HEK293 (cell line): ENCODE results near the gene IRS1.

Source experiments
- BCL11B ChIP-seq: fragments of 450-650 bp; formaldehyde crosslinking; IDR thresholded peaks from 2 replicates; pipeline ENCODE4 v1.5.1; 2016; ENCODE audit warnings: low read depth, missing biosample characterization, missing genetic modification characterization
- TCF7L2 ChIP-seq: IDR thresholded peaks from 2 replicates; pipeline ENCODE4 v1.6.1; 2011; ENCODE audit warnings: low read depth, mild to moderate bottlenecking, inconsistent platforms, low read length, moderate library complexity, borderline replicate concordance
- ZNF10 ChIP-seq: fragments of 450-650 bp; formaldehyde crosslinking; IDR thresholded peaks from 2 replicates; pipeline ENCODE4 v1.5.1; 2017; ENCODE audit warnings: missing biosample characterization, missing genetic modification characterization
- ZNF132 ChIP-seq: fragments of 450-650 bp; formaldehyde crosslinking; IDR thresholded peaks from 2 replicates; pipeline ENCODE4 v1.5.1; 2017; ENCODE audit warnings: missing biosample characterization, missing genetic modification characterization, borderline replicate concordance
- ZNF184 ChIP-seq: fragments of 450-650 bp; IDR thresholded peaks from 2 replicates; pipeline ENCODE4 v1.5.1; 2018; ENCODE audit warnings: missing biosample characterization, mild to moderate bottlenecking, missing genetic modification characterization
- ZNF544 ChIP-seq: fragments of 450-650 bp; formaldehyde crosslinking; IDR thresholded peaks from 2 replicates; pipeline ENCODE4 v1.5.0; 2017; ENCODE audit warnings: missing biosample characterization, missing genetic modification characterization
- ZNF558 ChIP-seq: fragments of 450-650 bp; formaldehyde crosslinking; IDR thresholded peaks from 2 replicates; pipeline ENCODE4 v1.5.1; 2016; ENCODE audit warnings: missing biosample characterization, missing genetic modification characterization
- TF ChIP-seq, protein P1 (sequence below): fragments of 450-650 bp; formaldehyde crosslinking; IDR thresholded peaks from 2 replicates; pipeline ENCODE4 v1.5.1; 2016; ENCODE audit warnings: missing biosample characterization, missing genetic modification characterization
- TF ChIP-seq, protein P2 (sequence below): fragments of 450-650 bp; formaldehyde crosslinking; IDR thresholded peaks from 2 replicates; pipeline ENCODE4 v1.5.1; 2016; ENCODE audit warnings: missing biosample characterization, missing genetic modification characterization
- TF ChIP-seq, protein P3 (sequence below): fragments of 450-650 bp; formaldehyde crosslinking; IDR thresholded peaks from 2 replicates; pipeline ENCODE4 v1.5.1; 2016; ENCODE audit warnings: missing biosample characterization, missing genetic modification characterization

DNA sequence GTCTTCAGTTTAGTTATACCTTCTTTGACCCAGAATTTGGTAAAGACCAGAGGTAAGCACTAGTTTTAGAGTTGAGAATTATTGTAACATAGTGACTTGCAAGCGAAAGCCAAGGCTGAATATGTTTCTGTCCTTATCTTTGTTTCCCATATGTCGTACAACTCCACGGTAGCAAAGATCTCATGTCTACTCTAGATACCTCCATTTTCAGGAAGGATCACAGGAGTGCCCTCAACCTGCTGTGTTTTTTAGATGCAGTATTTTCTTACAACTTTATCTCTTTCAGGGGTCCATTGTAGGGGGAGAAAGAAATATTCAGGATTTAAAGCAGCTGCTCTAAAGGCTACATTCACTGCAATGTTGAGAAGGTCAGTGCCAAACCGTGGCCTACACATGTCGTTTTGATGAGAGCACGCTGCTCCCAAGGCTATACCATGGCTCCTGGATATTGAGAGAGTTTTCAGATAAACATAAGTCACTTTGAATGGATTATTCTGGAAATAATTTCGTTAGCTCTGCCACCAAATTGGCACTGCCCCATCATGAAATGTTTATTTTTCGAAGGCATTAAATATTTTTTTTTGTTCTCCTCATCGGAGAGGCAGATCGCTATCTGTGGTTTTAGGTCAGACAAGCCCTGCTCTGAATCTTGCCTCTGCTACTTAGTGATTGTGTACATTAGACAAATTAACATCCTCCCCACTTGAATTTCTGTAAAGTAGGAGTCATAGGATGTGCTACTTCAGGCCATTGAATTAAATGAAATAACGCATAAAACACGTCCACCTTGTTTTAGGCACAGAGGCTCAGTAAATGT is 38.4 kb upstream of the IRS1 start:
- TF ChIP-seq, protein P1, sequence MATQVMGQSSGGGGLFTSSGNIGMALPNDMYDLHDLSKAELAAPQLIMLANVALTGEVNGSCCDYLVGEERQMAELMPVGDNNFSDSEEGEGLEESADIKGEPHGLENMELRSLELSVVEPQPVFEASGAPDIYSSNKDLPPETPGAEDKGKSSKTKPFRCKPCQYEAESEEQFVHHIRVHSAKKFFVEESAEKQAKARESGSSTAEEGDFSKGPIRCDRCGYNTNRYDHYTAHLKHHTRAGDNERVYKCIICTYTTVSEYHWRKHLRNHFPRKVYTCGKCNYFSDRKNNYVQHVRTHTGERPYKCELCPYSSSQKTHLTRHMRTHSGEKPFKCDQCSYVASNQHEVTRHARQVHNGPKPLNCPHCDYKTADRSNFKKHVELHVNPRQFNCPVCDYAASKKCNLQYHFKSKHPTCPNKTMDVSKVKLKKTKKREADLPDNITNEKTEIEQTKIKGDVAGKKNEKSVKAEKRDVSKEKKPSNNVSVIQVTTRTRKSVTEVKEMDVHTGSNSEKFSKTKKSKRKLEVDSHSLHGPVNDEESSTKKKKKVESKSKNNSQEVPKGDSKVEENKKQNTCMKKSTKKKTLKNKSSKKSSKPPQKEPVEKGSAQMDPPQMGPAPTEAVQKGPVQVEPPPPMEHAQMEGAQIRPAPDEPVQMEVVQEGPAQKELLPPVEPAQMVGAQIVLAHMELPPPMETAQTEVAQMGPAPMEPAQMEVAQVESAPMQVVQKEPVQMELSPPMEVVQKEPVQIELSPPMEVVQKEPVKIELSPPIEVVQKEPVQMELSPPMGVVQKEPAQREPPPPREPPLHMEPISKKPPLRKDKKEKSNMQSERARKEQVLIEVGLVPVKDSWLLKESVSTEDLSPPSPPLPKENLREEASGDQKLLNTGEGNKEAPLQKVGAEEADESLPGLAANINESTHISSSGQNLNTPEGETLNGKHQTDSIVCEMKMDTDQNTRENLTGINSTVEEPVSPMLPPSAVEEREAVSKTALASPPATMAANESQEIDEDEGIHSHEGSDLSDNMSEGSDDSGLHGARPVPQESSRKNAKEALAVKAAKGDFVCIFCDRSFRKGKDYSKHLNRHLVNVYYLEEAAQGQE = no peak
- TF ChIP-seq, protein P2, sequence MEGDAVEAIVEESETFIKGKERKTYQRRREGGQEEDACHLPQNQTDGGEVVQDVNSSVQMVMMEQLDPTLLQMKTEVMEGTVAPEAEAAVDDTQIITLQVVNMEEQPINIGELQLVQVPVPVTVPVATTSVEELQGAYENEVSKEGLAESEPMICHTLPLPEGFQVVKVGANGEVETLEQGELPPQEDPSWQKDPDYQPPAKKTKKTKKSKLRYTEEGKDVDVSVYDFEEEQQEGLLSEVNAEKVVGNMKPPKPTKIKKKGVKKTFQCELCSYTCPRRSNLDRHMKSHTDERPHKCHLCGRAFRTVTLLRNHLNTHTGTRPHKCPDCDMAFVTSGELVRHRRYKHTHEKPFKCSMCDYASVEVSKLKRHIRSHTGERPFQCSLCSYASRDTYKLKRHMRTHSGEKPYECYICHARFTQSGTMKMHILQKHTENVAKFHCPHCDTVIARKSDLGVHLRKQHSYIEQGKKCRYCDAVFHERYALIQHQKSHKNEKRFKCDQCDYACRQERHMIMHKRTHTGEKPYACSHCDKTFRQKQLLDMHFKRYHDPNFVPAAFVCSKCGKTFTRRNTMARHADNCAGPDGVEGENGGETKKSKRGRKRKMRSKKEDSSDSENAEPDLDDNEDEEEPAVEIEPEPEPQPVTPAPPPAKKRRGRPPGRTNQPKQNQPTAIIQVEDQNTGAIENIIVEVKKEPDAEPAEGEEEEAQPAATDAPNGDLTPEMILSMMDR = no peak
- TF ChIP-seq TCF7L2 (no peak), ZNF132 (no peak), ZNF544 (tag by site-specific recombination) (no peak), ZNF10 (tag by site-specific recombination) (no peak), BCL11B (tag by site-specific recombination) (no peak), ZNF184 (tag by site-specific recombination) (no peak), ZNF558 (no peak)
- TF ChIP-seq, protein P3, sequence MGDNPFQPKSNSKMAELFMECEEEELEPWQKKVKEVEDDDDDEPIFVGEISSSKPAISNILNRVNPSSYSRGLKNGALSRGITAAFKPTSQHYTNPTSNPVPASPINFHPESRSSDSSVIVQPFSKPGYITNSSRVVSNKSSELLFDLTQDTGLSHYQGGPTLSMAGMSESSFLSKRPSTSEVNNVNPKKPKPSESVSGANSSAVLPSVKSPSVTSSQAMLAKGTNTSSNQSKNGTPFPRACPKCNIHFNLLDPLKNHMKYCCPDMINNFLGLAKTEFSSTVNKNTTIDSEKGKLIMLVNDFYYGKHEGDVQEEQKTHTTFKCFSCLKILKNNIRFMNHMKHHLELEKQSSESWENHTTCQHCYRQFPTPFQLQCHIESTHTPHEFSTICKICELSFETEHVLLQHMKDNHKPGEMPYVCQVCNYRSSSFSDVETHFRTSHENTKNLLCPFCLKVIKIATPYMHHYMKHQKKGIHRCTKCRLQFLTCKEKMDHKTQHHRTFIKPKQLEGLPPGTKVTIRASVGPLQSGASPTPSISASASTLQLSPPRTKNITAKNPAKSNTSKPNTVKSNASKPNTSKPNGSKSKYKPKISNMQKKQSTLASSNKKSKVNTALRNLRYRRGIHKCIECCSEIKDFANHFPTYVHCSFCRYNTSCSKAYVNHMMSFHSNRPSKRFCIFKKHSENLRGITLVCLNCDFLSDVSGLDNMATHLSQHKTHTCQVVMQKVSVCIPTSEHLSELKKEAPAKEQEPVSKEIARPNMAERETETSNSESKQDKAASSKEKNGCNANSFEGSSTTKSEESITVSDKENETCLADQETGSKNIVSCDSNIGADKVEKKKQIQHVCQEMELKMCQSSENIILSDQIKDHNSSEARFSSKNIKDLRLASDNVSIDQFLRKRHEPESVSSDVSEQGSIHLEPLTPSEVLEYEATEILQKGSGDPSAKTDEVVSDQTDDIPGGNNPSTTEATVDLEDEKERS = no peak
